HG03439 (cell line): ENCODE data around the gene DZIP1L.

Experiments used
- ATAC-seq: cut with Tn5 transposase; IDR thresholded peaks from one replicate; pipeline ENCODE4 v1.9.1; 2021; ENCODE audit warnings: mild to moderate bottlenecking, moderate library complexity; ENCODE audit not compliant: unreplicated experiment

DZIP1L gene

GRCh38 chr3:138072796-138073195 lies 42.6 kb downstream of the DZIP1L start:
- ATAC-seq, result no peak

- no peak for ATAC-seq
Observed at GRCh38 chr3:138070006-138070405, 45.4 kb downstream of the DZIP1L start.

- ATAC-seq, result peak; percentile 68
Observed at GRCh38 chr3:138068579-138069174, 46.7 kb downstream of the DZIP1L start.

GRCh38 chr3:138068046-138068445 lies 47.4 kb downstream of the DZIP1L start:
- ATAC-seq, result no peak

GRCh38 chr3:138066972-138067371 lies 48.4 kb downstream of the DZIP1L start:
- no peak for ATAC-seq

- peak; percentile 87 for ATAC-seq
Observed at GRCh38 chr3:138066383-138066782, 49.0 kb downstream of the DZIP1L start.

GRCh38 chr3:138065949-138066348 lies 49.5 kb downstream of the DZIP1L start:
- peak; percentile 20 for ATAC-seq

- ATAC-seq, result no peak
Observed at GRCh38 chr3:138063416-138063815, 52.0 kb downstream of the DZIP1L start.

GRCh38 chr3:138062626-138063025 lies 52.8 kb downstream of the DZIP1L start:
- no peak for ATAC-seq

- no peak for ATAC-seq
Observed at GRCh38 chr3:138062037-138062436, 53.4 kb downstream of the DZIP1L start.

- ATAC-seq, result no peak
Observed at GRCh38 chr3:138060792-138061191, 54.6 kb downstream of the DZIP1L start.

GRCh38 chr3:138059261-138059660 lies 56.1 kb downstream of the DZIP1L start:
- ATAC-seq, result no peak

- no peak for ATAC-seq
Observed at GRCh38 chr3:138057384-138057783, 58.0 kb downstream of the DZIP1L start.

- ATAC-seq, result no peak
Observed at GRCh38 chr3:138054057-138054456, 61.4 kb downstream of the DZIP1L start.

- ATAC-seq, result peak; percentile 82
Observed at GRCh38 chr3:138051947-138052802, 63.2 kb downstream of the DZIP1L start.

- no peak for ATAC-seq
Observed at GRCh38 chr3:138049157-138049919, 66.1 kb downstream of the DZIP1L start.

GRCh38 chr3:138047596-138048158 lies 67.7 kb downstream of the DZIP1L start:
- no peak for ATAC-seq

- peak; percentile 52 for ATAC-seq
Observed at GRCh38 chr3:138046955-138047354, 68.5 kb downstream of the DZIP1L start.

- no peak for ATAC-seq
Observed at GRCh38 chr3:138046085-138046484, 69.3 kb downstream of the DZIP1L start.

- no peak for ATAC-seq
Observed at GRCh38 chr3:138043266-138044029, 72.0 kb downstream of the DZIP1L start.

- no peak for ATAC-seq
Observed at GRCh38 chr3:138042043-138042442, 73.4 kb downstream of the DZIP1L start.
